ENCODE results near the gene HNRNPLL.
A peak's percentile ranks its signal among the peaks of the same experiment; 100 is the strongest.
"Not testable (repeated sequence)": the region's sequence is repeated elsewhere in the genome, so short reads cannot be mapped to it uniquely, and the experiment has no call there.

Gene HNRNPLL

DNA sequence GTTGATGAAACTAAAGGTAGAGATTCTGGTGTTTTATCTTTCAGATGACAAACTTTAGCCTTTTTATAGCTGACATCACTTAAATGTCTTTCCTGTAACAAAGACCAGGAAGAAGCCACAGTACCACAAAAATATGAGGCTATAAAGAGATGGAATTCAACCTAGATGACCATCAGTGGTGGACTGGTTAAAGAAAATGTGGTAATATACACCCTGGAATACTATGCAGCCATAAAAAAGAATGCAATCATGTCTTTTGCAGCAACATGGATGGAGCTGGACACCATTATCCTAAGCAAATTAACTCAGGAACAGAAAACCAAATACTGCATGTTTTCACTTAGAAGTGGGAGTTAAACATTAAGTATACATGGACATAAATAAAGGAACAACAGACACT lies 18.3 kb upstream of the HNRNPLL start:
- no peak for DNase-seq
- in situ Hi-C loops (cut with MboI; ENCODE audit: low pct_unique_long_range_greater_than_20kb, low sequenced_read_pairs) = no loop called here

DNA sequence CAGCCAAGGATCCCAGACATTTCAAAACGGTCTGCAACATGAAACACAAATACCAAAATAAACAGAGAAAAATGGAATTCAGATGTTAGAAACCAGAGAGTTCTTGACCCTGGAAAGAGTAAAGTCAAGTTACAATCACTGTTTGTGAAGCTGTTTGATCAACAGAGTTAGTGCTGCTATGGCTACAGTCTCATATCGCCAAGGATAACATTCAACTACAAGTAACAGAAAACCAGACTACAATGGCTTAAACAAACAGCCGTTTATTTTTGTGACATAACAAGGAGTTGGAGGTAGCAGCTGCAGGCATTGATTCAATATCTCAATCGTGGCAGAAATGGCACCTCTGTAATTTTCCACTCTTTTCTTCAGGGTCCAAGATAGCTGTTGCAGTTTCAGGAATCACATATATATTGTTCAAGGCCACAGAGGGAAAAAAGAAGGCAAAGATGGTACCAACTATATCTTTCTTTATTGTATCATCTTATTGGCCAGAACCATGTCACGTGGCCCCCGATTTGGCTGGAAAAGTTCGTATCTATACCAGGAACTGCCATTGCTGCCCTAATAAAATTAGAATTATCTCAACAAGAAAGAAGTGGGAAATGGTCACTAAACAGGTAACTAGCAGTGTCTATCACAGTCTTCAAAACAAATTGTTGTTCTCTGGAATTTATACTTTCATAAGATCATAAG lies 17.7 kb upstream of the HNRNPLL start:
- in situ Hi-C loops (cut with MboI; ENCODE audit: low pct_unique_long_range_greater_than_20kb, low sequenced_read_pairs) = no loop called here
- no peak for DNase-seq

DNA sequence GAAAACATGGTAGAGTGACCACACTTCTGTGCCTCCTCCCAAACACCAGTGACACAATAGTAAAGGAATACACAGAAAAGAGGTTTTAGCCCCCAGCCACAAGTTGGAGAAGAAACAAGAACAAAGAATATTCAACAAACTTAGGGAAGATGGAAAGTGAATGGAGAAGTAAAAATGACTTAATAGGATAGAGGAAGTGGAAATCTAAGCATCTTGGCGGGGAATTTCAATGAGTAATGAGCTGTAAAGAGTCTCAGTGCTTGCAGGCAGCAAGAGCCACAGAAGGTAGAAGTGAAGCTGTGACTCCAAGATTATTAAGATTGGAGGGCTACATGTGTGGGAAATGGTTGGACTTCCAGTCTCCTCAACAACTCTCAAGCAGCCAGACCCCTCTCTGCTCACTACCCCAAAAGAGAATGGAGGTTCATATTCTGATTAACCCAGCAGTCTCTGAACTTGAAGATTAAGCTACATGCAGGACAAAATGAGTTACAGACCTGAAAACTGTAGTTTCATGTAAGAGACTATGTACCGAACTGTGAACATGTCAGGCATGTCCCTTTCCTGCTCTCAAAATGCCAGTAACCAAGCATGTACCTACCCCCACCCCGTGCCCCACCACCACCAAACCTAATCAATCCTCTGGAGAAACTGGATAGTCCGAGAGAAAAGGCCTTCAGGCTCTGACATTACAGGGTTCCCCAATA lies 16.9 kb upstream of the HNRNPLL start:
- peak; percentile 72 for DNase-seq
- in situ Hi-C loops (cut with MboI; ENCODE audit: low pct_unique_long_range_greater_than_20kb, low sequenced_read_pairs) = no loop called here

DNA sequence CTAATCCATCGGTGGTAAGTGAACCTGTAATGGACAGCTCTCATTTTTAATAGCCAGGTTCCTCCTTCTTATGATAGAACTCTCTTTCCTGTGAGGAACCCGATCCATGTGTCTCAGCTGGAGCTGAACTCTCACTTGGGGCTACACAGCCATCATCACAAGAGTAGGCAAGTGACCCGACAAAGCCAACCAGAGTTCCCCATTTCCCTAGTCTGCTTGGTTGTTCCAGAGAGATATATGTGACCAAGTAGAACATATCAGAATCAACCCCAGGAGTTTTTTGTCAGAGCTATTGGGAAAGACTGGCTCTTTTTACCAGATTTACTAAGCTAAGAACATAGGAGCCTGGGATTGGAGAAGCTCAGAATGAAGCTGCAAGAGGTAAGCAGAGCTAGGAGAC lies 14.6 kb upstream of the HNRNPLL start:
- in situ Hi-C loops (cut with MboI; ENCODE audit: low pct_unique_long_range_greater_than_20kb, low sequenced_read_pairs) = no loop called here
- no peak for DNase-seq

DNA sequence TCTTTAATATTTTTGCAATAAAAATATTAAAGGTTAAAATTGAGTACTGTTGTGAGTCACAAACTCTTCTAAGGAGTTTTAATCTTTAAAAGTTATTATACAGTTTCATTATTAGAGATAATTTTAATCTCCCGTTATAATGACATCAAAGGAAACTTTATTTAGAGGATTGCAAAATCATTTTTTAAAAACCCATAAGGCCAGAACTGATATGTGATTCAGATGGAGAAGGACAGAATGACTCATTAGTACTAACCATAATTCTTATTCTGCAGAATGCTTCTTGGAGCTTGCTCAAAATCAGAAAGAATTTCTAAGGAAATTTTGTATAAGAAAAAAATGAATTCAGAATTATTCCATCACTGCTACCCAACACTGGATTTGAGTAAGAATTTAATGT lies 12.5 kb upstream of the HNRNPLL start:
- in situ Hi-C loops (cut with MboI; ENCODE audit: low pct_unique_long_range_greater_than_20kb, low sequenced_read_pairs) = no loop called here
- no peak for DNase-seq

DNA sequence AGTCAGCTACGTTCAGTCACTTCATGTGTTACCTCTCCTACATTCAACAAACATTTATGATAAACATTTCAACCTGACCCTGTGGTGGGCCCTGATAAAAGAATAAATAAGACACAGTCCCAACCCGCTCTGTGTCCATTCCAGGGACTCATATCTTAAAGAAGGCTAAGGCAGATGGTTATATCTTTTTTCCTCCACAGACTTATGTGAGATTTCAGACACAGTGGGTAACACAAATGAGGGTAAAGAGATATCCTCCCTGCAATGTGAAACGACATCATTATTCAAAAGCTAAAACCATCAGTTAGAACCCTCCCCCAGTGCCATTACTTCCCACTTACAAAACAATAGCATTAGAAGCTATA lies 11.1 kb upstream of the HNRNPLL start:
- in situ Hi-C loops (cut with MboI; ENCODE audit: low pct_unique_long_range_greater_than_20kb, low sequenced_read_pairs) = no loop called here

DNA sequence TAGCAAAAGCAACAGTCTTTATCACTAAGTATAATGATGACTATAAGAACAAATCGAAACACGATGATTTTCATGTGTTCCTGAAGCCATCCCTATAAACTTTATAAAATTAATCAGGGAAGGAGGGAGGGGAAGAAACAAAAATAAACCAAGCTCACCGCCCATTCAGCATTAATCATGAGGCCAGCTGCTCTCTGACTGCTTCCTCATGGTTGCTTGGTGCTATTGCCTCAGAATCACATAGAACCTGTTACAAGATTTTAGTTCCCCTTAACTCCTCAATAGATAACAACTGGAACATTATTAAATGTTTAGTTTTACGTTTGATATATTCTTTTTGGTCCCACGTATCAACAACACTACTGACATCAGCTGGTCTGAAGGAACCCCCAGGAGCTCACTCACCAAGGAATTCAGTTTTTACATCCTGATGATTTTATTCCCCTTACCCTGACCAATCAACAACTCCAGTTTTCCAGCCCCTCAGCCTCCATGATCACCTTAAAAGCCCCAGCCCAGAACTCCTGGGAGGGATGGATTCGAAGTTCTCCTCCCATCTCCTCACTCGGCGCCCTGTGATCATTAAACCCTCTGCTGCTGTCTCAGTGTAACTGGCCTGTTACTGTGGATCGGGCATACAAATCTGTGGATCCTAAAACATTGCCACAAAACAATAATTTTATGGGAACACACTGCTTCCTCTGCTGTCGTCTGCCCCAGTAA lies 10.6 kb upstream of the HNRNPLL start:
- in situ Hi-C loops (cut with MboI; ENCODE audit: low pct_unique_long_range_greater_than_20kb, low sequenced_read_pairs) = no loop called here
- DNase-seq = no peak

More for the DNA sequence above, 11.1 kb upstream of the HNRNPLL start:
- no peak for DNase-seq

DNA sequence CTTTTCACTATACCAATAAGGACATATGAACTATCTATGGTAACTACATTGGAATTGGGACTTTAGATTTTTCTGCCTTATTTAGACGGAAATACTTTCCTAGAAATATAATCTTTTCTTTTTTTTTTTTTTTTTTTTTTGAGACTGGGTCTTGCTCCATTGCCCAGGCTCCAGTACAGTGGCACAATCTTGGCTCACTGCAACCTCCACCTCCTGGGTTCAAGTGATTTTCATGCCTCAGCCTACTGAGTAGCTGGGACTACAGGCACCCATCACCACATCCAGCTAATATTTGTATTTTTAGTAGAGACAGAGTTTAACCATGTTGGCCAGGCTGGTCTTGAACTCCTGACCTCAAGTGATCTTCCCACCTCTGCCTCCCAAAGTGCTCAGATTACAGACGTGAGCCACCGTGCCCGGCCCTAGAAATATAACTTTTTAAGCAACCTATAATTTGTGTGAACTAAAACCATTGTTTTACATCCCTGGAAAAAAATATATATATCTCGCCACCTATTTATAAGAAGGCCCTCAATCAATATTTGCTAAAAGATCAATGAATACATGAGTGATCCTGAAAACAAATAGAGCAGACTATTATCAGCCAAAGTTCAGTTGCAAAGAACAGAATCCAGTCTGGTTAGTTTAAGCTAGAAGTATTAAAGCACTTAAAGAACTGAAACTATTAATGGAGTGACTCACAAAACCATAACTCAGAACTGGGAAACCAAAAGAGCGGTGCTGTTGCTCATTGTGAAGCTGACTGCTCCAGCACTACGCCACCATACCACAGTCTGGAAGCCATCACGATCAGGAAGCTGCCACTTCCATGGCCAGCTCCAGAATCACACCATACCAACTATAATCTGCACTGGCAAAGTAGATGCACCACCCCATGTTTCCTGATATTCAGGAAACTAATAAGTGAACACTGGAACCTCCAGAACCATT lies 8.4 kb upstream of the HNRNPLL start:
- DNase-seq = no peak
- in situ Hi-C loops (cut with MboI; ENCODE audit: low pct_unique_long_range_greater_than_20kb, low sequenced_read_pairs) = no loop called here

DNA sequence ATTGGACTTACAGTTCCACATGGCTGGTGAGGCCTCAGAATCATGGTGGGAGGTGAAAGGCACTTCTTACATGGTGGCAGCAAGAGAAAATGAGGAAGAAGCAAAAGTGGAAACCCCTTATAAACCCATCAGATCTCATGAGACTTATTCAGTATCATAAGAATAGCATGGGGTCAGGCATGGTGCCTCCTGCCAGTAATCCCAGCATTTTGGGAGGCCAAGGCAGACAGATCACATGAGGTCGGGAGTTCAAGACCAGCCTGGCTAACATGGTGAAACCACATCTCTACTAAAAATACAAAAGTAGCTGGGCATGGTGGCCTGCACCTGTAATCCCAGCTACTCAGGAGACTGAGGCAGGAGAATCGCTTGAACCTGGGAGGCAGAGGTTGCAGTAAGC lies 6.5 kb upstream of the HNRNPLL start:
- in situ Hi-C loops (cut with MboI; ENCODE audit: low pct_unique_long_range_greater_than_20kb, low sequenced_read_pairs); DNase-seq: not testable (repeated sequence)

DNA sequence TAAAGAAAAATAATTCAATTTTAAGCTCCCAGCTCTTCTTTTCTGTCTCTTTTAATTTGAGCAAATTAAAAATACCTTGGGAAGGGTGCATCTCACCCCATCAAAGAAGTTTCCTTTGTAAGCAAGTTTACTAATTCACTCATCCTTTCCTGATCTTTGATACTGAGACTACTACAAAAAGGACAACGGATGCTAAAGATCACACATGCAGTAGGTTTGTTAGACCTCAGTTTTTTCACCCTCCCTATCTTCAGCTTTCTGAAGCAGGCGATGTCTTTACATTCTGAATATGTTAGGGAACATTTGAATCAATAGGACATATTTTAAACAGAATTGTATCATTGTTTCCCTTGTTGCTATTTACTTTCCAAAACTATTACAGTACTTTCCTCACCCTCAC lies 6.0 kb upstream of the HNRNPLL start:
- in situ Hi-C loops (cut with MboI; ENCODE audit: low pct_unique_long_range_greater_than_20kb, low sequenced_read_pairs) = no loop called here
- no peak for DNase-seq

DNA sequence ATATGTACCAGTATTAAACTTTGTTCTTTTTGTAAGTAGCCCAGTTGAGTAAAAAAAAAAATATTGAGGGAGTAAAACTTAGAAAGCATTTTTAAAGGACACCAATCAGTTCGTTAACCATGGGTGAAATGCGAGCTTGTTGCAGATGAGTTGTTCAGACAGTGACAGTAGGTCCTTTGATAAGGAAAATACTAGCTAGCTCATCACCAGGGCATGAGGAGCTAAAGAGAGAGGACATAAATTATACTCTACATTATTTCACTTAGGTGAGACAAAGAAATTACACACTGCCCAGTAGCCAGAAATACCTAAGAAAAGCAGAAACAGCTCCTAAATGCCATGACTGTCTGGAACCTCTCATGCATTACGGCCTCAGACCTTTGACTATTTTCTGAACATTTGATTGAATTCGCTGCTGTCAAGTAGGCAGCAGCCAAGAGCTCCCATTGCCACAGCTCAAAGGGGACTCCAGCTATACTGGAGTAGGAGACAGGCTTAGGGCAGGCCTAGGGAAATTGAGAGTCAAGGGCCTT lies 2.6 kb upstream of the HNRNPLL start:
- no peak for DNase-seq
- in situ Hi-C loops (cut with MboI; ENCODE audit: low pct_unique_long_range_greater_than_20kb, low sequenced_read_pairs) = no loop called here

DNA sequence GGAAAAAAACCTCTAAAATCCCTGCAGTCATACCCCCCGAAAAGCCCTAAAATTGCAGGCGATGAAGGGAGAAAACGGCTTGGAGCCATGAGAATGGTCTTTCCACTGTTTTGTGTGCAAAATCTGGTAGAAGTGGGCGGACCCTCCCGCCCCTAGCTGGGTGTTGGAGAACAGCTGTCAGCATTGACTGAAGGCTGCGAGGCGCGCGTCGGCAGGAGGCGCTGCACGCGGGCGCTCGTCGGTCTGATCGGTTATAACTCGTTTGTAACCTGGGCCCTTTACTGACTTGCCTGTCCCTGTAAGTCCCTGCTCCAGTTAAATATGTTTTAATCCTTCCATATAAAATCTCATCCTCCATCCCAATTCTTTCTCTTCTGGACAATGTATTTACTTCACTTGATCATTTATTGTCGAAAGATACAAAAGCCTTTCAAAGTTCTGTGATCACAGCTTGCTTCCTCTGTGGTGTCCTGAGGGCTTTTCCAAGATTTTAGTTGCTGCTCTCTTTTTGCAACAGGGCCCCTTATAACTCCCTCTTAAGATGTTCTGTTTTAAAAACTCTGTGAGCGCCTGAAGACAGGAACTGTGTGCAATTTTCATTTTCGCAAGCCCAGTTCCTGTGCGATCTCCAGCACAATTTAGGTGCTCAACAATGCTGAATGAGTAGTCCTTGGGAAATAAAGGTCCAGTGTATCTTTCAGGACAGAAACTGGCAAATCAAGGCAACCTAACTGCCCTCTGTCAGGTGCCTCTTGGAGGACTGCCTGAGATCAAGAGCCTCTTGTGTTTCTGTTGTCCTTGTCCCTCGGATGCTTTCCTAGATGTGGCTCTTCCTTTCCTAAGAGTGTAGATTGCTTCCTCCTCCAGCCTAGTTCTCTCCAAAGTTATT lies 918 bp upstream of the HNRNPLL start:
- in situ Hi-C loops (cut with MboI; ENCODE audit: low pct_unique_long_range_greater_than_20kb, low sequenced_read_pairs) = no loop called here
- DNase-seq = peak; percentile 86

DNA sequence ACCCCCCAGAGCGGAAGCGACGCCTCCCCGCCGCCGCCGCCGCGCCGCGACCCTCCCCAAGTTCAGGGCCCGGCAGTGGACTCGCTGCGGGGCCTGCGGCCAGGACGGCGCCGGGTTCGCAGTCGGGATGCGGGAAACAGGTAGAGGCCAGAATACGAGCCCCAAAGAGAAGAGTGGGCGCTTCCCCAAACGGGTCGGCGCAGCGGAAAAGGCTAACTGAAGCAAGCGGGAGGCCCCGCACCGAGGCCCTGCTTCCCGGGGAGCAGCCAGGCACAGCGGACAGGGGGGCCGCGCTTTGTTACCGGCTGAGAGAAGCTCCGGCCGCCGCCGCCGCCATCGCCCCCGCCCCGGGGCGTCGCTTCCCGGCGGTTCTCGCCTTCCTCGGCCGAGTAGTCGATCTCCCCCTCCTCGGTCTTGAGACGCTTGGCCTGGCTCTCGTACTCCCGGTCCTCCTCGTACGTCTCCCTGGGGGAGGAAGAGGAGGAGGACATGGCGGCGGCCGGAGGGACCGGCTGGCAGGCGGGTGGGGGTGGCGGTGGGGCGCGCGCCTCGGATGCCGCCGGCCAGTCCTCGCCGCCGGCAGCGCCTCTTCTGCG lies 494 bp downstream of the HNRNPLL start:
- DNase-seq = peak; percentile 45
- in situ Hi-C loops (cut with MboI; ENCODE audit: low pct_unique_long_range_greater_than_20kb, low sequenced_read_pairs) = no loop called here

DNA sequence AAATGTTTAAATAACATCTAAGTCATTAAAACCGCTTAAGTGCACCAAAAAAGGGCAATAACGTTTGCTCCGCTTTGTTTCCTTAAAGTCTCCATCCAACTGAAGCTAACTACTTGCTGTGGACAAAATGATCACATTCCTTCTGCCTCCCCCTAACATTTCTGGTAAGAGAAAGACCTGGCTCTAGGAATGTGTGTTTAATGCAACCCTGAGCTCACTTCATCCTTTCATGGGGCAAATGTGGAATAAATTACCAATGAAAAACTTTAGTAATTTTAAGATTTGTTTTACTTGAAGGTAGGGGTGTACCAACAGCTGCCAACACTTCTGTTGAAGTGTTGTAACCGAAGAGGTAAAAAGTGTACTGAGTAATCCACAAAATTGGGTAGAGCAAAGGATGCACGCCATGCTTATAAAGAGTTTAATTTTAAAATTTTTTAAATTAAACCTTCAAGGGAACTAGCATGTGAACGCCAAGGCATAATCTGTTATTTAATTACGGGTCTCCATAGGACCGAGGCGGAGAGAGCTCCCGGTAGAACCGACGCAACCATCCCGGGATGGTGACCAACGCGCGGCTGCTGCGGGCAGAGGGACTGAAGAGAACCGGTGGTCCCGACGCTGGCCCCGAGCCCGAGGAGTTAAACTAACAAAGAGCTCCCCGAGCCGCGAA lies 1.1 kb downstream of the HNRNPLL start:
- DNase-seq = peak; percentile 35
- in situ Hi-C loops (cut with MboI; ENCODE audit: low pct_unique_long_range_greater_than_20kb, low sequenced_read_pairs) = no loop called here

DNA sequence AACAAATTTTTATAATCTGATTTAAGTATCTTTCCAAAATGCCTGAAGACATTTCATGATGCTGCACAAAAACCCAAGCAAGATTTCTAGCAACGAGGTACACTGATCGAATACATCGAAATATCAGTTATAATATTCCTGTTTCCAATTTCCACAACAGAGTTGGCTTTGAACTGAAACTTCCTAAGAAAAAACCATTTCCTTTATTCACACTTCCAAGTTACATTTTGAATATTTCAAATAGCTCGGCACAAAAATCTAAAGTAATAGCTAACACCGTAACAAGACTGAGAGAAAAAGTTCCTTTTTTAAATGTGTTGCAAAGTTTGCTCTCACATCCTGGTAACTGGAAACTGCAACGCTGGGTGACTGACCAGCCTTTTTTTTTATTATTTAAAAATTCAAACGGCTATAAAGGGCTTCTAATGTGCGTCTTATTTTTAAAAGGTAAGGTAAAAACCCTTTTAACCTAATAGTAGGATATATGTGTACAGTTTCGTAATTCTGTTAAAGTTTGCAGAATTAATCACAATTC lies 1.7 kb downstream of the HNRNPLL start:
- DNase-seq = no peak
- in situ Hi-C loops (cut with MboI; ENCODE audit: low pct_unique_long_range_greater_than_20kb, low sequenced_read_pairs) = no loop called here

DNA sequence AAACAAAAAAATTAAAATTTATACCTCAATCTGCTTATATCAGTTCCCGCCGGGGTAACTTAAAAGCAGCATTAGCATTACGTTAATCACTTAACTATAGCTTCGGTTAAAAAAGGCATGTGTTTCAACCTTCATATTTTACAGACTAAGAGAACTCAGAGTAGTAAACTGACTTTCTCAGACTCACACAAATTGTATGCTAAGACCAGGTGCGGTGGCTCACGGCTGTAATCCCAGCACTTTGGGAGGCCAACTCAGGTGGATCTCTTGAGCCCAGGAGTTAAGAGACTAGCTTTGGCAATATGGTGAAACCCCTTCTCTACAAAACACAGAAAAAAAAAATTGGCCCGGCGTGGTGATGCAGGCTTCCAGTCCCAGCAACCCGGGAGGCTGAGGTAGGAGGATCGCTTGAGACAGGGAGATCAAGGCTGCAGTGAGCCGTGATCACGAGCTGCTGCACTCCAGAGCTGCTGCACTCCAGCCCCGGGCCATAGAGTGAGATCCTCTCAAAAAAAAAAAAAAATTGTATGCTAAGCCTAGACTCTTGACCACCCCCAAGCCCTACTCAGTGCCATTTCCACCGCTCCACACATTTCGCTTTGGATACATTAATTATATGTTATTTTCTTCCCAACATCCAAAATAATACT lies 2.4 kb downstream of the HNRNPLL start:
- no peak for DNase-seq
- in situ Hi-C loops (cut with MboI; ENCODE audit: low pct_unique_long_range_greater_than_20kb, low sequenced_read_pairs) = no loop called here

DNA sequence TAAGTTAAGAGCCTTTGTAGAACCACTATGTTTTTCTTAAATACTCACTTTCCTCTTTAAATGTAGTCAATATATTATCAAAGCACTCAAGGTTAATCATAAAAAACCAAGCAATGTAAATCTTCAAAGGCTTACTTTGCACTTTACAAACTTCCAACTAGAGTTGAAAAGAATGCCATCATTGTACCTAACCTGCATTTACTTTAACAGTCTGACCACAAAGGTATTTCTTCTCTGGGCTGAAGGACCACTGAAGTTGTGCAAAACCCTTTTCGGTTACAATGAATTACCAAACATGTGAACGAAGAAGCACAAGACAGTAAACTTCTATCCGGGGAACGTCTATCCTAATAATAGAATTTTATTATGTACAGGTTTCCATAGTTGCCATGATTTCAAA lies 3.0 kb downstream of the HNRNPLL start:
- in situ Hi-C loops (cut with MboI; ENCODE audit: low pct_unique_long_range_greater_than_20kb, low sequenced_read_pairs) = no loop called here
- no peak for DNase-seq

Data from KBM-7 (cell line).